ENCODE measurements around the gene CLCN1.

Gene CLCN1

DNA sequence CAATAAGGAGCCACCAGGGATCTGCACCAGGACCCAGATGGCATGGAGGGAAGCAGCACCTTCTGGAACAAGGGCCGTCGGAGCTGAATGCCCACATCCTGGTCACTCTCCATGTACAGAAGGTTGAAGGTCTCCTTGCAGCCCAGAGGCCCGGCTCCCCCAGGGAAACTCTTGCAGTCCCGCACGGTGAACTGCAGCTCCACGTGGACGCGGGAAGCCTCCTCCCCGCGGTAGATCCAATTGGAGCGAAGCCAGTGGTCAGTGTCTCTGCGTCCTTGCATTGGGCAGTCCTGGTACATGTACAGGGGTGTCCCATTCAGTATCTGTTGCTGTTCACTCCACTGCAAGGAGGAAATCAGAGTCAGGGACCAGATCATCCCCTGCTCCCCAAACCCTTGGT is 85.4 kb downstream of the CLCN1 start:
- DNase-seq: no peak
